HepG2 (cell line): ENCODE results near the gene SNURF. TPM values are rescaled to one million over a fixed set of nuclear protein-coding genes. Genes with fewer than 3 reads are reported as not detected.

Source experiments
- ESRRA ChIP-seq: sonication (generic); formaldehyde crosslinking; IDR thresholded peaks from 2 replicates; pipeline ENCODE4 v1.5.1; 2020; ENCODE audit warnings: mild to moderate bottlenecking, low read depth, missing genetic modification reagents
- FOXA3 ChIP-seq: IDR thresholded peaks from 2 replicates; pipeline ENCODE4 v1.6.1; 2016; ENCODE audit warnings: missing genetic modification reagents, missing compliant biosample characterization
- GATAD2A ChIP-seq: IDR thresholded peaks from 2 replicates; pipeline ENCODE4 v1.6.1; 2016
- HMGA1 ChIP-seq: sonication (generic); formaldehyde crosslinking; conservative IDR thresholded peaks from 2 replicates; pipeline ENCODE4 v1.4.0; 2020; ENCODE audit warnings: missing genetic modification reagents
- HOXA3 ChIP-seq: sonication (generic); formaldehyde crosslinking; IDR thresholded peaks from 2 replicates; pipeline ENCODE4 v1.5.0; 2020; ENCODE audit warnings: missing genetic modification reagents
- SALL1 ChIP-seq: sonication (generic); formaldehyde crosslinking; IDR thresholded peaks from 2 replicates; pipeline ENCODE4 v1.8.0; 2022; ENCODE audit warnings: mild to moderate bottlenecking, missing genetic modification reagents
- SIX1 ChIP-seq: sonication (generic); formaldehyde crosslinking; IDR thresholded peaks from 2 replicates; pipeline ENCODE4 v1.4.0; 2020; ENCODE audit warnings: missing genetic modification reagents, borderline replicate concordance
- TAF1 ChIP-seq: sonication (generic); formaldehyde crosslinking; IDR thresholded peaks from 2 replicates; pipeline ENCODE4 v1.4.0; 2020; ENCODE audit warnings: missing genetic modification reagents
- YEATS4 ChIP-seq: sonication (generic); formaldehyde crosslinking; IDR thresholded peaks from 2 replicates; pipeline ENCODE4 v1.4.0; 2020; ENCODE audit warnings: missing genetic modification reagents, borderline replicate concordance
- polyA plus RNA-seq, 8 experiments: library from polyadenylated mRNA; depleted of rRNA in 3 of 8; stranded (reverse) in 7 of 8; unstranded in 1 of 8; fragments of >200 nt; fragmentation: Illumina TruSeq in 4 of 8; extraction: Trizol in 4 of 8; gene quantifications; 2 replicates each; pipeline versions ENCODE4 v1.2.1 to v1.2.3, GENCODE V29; 2011 to 2016; ENCODE audit warnings: low read depth in 4 of 8, missing spikeins in 1 of 8, mixed read lengths in 1 of 8; ENCODE audit not compliant: insufficient read depth in 1 of 8
- total RNA-seq, 5 experiments: library from RNA; depleted of rRNA; stranded (reverse); fragments of >200 nt; fragmentation: Illumina TruSeq; extraction: Trizol; gene quantifications; 2 replicates each; pipeline ENCODE4 v1.2.3, GENCODE V29; 2016; ENCODE audit warnings: low read depth in 1 of 5
- TF ChIP-seq, protein P1 (sequence below): IDR thresholded peaks from 2 replicates; pipeline ENCODE4 v1.6.1; 2016; ENCODE audit warnings: missing genetic modification reagents, missing compliant biosample characterization
- TF ChIP-seq, protein P2 (sequence below): sonication (generic); formaldehyde crosslinking; IDR thresholded peaks from 2 replicates; pipeline ENCODE4 v1.4.0; 2020; ENCODE audit warnings: mild to moderate bottlenecking, low read depth, missing genetic modification reagents
- TF ChIP-seq, protein P3 (sequence below): sonication (generic); formaldehyde crosslinking; IDR thresholded peaks from 2 replicates; pipeline ENCODE4 v1.9.0; 2022; ENCODE audit warnings: missing genetic modification reagents, mild to moderate bottlenecking, borderline replicate concordance

SNURF gene
- total and polyA plus RNA-seq, 2 of the 13 experiments (the other 11 are each of a cell fraction or from before 2014, with no cell fraction given), result 2.1 to 7.6 TPM

- TF ChIP-seq ESRRA (CRISPR knock-in tag) (no peak), SIX1 (no peak), TAF1 (CRISPR knock-in tag) (peak; percentile 90), SALL1 (CRISPR knock-in tag) (peak; percentile 33; the same call in 1 of the 2 replicates), FOXA3 (0 out of 2 replicates have a peak, but pooled peaks have one; percentile 7), HMGA1 (CRISPR knock-in tag) (no peak), HOXA3 (CRISPR knock-in tag) (peak; percentile 55; the same call in 1 of the 2 replicates), GATAD2A (CRISPR knock-in tag) (0 out of 2 replicates have a peak, but pooled peaks have one; percentile 12), YEATS4 (no peak)
- TF ChIP-seq, protein P1, sequence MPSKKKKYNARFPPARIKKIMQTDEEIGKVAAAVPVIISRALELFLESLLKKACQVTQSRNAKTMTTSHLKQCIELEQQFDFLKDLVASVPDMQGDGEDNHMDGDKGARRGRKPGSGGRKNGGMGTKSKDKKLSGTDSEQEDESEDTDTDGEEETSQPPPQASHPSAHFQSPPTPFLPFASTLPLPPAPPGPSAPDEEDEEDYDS, result peak; percentile 72
- TF ChIP-seq, protein P2, sequence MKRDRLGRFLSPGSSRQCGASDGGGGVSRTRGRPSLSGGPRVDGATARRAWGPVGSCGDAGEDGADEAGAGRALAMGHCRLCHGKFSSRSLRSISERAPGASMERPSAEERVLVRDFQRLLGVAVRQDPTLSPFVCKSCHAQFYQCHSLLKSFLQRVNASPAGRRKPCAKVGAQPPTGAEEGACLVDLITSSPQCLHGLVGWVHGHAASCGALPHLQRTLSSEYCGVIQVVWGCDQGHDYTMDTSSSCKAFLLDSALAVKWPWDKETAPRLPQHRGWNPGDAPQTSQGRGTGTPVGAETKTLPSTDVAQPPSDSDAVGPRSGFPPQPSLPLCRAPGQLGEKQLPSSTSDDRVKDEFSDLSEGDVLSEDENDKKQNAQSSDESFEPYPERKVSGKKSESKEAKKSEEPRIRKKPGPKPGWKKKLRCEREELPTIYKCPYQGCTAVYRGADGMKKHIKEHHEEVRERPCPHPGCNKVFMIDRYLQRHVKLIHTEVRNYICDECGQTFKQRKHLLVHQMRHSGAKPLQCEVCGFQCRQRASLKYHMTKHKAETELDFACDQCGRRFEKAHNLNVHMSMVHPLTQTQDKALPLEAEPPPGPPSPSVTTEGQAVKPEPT (CRISPR knock-in tag), result no peak
- TF ChIP-seq, protein P3, sequence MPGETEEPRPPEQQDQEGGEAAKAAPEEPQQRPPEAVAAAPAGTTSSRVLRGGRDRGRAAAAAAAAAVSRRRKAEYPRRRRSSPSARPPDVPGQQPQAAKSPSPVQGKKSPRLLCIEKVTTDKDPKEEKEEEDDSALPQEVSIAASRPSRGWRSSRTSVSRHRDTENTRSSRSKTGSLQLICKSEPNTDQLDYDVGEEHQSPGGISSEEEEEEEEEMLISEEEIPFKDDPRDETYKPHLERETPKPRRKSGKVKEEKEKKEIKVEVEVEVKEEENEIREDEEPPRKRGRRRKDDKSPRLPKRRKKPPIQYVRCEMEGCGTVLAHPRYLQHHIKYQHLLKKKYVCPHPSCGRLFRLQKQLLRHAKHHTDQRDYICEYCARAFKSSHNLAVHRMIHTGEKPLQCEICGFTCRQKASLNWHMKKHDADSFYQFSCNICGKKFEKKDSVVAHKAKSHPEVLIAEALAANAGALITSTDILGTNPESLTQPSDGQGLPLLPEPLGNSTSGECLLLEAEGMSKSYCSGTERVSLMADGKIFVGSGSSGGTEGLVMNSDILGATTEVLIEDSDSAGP, result peak; percentile 26; the same call in 1 of the 2 replicates
- TF ChIP-seq, all 625 proteins: peak for 65
Measured at GRCh38 chr15:24954783-24955530, at the start of gene SNURF, which contains the start of gene SNRPN (continued).
